Nephron (organoid): ENCODE data around the gene DES.
"Not testable (repeated sequence)": the region's sequence is repeated elsewhere in the genome, so short reads cannot be mapped to it uniquely, and the experiment has no call there.

ENCODE experiments used
- H3K27ac Mint-ChIP-seq, 3 experiments: 2 replicates each; pipeline ENCODE4 v1.8.0; 2020; ENCODE audit warnings: mixed read lengths in 3 of 3, mild to moderate bottlenecking in 2 of 3, moderate library complexity in 1 of 3
- H3K27me3 Mint-ChIP-seq: 2 replicates; pipeline ENCODE4 v1.8.0; 2021; ENCODE audit warnings: low read depth, mild to moderate bottlenecking, moderate library complexity, mixed read lengths
- H3K36me3 Mint-ChIP-seq: 2 replicates; pipeline ENCODE4 v1.8.0; 2020; ENCODE audit warnings: low read depth, mixed read lengths
- H3K4me1 Mint-ChIP-seq: 2 replicates; pipeline ENCODE4 v1.8.0; 2020; ENCODE audit warnings: mixed read lengths
- H3K4me3 Mint-ChIP-seq, 3 experiments: 2 replicates each; pipeline ENCODE4 v1.8.0; 2020; ENCODE audit warnings: mild to moderate bottlenecking in 3 of 3, mixed read lengths in 3 of 3, moderate library complexity in 2 of 3
- H3K9me3 Mint-ChIP-seq: 2 replicates; pipeline ENCODE4 v1.8.0; 2020; ENCODE audit warnings: mixed read lengths
- CTCF ChIP-seq, 3 experiments: fragments of 200-600 bp; sonication (generic); IDR thresholded peaks; one replicate each; pipeline ENCODE4 v1.5.0; 2021; ENCODE audit warnings: antibody characterized with exemption in 3 of 3; ENCODE audit not compliant: unreplicated experiment in 3 of 3

Gene DES

GRCh38 chr2:219405958-219406860 lies 12.0 kb upstream of the DES start:
- no peak for TF ChIP-seq CTCF (IDR thresholded peaks at IDR 0.05; ENCODE audit: unreplicated experiment in 3 of 3)
- Mint-ChIP-seq H3K27me3 (peaks cover 7% of the 10 kb centered on the region), H3K9me3 (no peaks in the 10 kb centered on the region), H3K27ac (peak overlapping the region; percentile 14 to 87 (median 78)), H3K4me3 (no peak overlapping the region), H3K36me3 (no peaks in the 10 kb centered on the region), H3K4me1 (peaks cover 79% of the 10 kb centered on the region)

GRCh38 chr2:219406861-219407230 lies 11.3 kb upstream of the DES start:
- H3K4me3 Mint-ChIP-seq, result peak overlapping the region in 2 of 3 experiments; percentile 15 to 58
- peaks cover 2% of the 10 kb centered on the region for H3K9me3 Mint-ChIP-seq

GRCh38 chr2:219407343-219407742 lies 10.8 kb upstream of the DES start:
- H3K27ac Mint-ChIP-seq, result peak overlapping the region in 2 of 3 experiments; percentile 78 to 87
- not testable (repeated sequence) for H3K36me3 Mint-ChIP-seq, H3K9me3 Mint-ChIP-seq, H3K27me3 Mint-ChIP-seq, H3K4me3 Mint-ChIP-seq
- H3K4me1 Mint-ChIP-seq, result peaks cover 69% of the 10 kb centered on the region

More at GRCh38 chr2:219406861-219407230, 11.3 kb upstream of the DES start:
- Mint-ChIP-seq H3K36me3 (no peaks in the 10 kb centered on the region), H3K4me1 (peaks cover 74% of the 10 kb centered on the region), H3K27ac (peak overlapping the region; percentile 14 to 87 (median 78)), H3K27me3 (peaks cover 7% of the 10 kb centered on the region)
- TF ChIP-seq CTCF (IDR thresholded peaks at IDR 0.05; ENCODE audit: unreplicated experiment in 3 of 3), result no peak

GRCh38 chr2:219408204-219408603 lies 10.0 kb upstream of the DES start:
- no peaks in the 10 kb centered on the region for H3K36me3 Mint-ChIP-seq

GRCh38 chr2:219408631-219409030 lies 9.5 kb upstream of the DES start:
- peaks cover 7% of the 10 kb centered on the region for H3K27me3 Mint-ChIP-seq
- peak overlapping the region; percentile 21 to 43 (median 38) for H3K4me3 Mint-ChIP-seq
- no peaks in the 10 kb centered on the region for H3K36me3 Mint-ChIP-seq
- no peak for TF ChIP-seq CTCF (IDR thresholded peaks at IDR 0.05; ENCODE audit: unreplicated experiment in 3 of 3)
- H3K4me1 Mint-ChIP-seq, result peaks cover 57% of the 10 kb centered on the region
- peaks cover 6% of the 10 kb centered on the region for H3K9me3 Mint-ChIP-seq
- H3K27ac Mint-ChIP-seq, result peak overlapping the region; percentile 74 to 96 (median 92)

More at GRCh38 chr2:219408204-219408603, 10.0 kb upstream of the DES start:
- Mint-ChIP-seq H3K9me3 (peaks cover 6% of the 10 kb centered on the region), H3K27ac (peak overlapping the region; percentile 74 to 96 (median 92)), H3K27me3 (peaks cover 7% of the 10 kb centered on the region), H3K4me3 (peak overlapping the region; percentile 21 to 43 (median 38)), H3K4me1 (peaks cover 61% of the 10 kb centered on the region)
- TF ChIP-seq CTCF (IDR thresholded peaks at IDR 0.05; ENCODE audit: unreplicated experiment in 3 of 3), result no peak

- Mint-ChIP-seq H3K27me3 (peaks cover 7% of the 10 kb centered on the region), H3K4me3 (no peak overlapping the region), H3K36me3 (no peaks in the 10 kb centered on the region), H3K4me1 (peaks cover 51% of the 10 kb centered on the region), H3K27ac (peak overlapping the region in 2 of 3 experiments; percentile 63 to 96), H3K9me3 (peaks cover 6% of the 10 kb centered on the region)
- no peak for TF ChIP-seq CTCF (IDR thresholded peaks at IDR 0.05; ENCODE audit: unreplicated experiment in 3 of 3)
These were observed 8.6 kb upstream of the DES start for GRCh38 chr2:219409619-219410018.
